HepG2 (cell line): Measurements from ENCODE around the gene EML2. TPM values are rescaled to one million over a fixed set of nuclear protein-coding genes. Genes with fewer than 3 reads are reported as not detected.
A peak's percentile ranks its signal among the peaks of the same experiment; 100 is the strongest.

Source experiments
- BCL6 ChIP-seq: IDR thresholded peaks from 2 replicates; pipeline ENCODE4 v1.6.1; 2016; ENCODE audit warnings: missing genetic modification reagents, missing compliant biosample characterization
- E2F2 ChIP-seq: sonication (generic); formaldehyde crosslinking; IDR thresholded peaks from 2 replicates; pipeline ENCODE4 v1.4.0; 2020; ENCODE audit warnings: missing genetic modification reagents, borderline replicate concordance
- FLYWCH1 ChIP-seq: sonication (generic); formaldehyde crosslinking; IDR thresholded peaks from 2 replicates; pipeline ENCODE4 v1.8.1; 2023; ENCODE audit warnings: mild to moderate bottlenecking, missing genetic modification reagents
- GATAD1 ChIP-seq: IDR thresholded peaks from 2 replicates; pipeline ENCODE4 v1.6.1; 2016; ENCODE audit warnings: missing genetic modification reagents, missing compliant biosample characterization
- HDAC2 ChIP-seq: sonication (generic); formaldehyde crosslinking; IDR thresholded peaks from 2 replicates; pipeline ENCODE4 v1.4.0; 2020; ENCODE audit warnings: missing genetic modification reagents
- HNRNPLL ChIP-seq: fragments of 200-400 bp; formaldehyde crosslinking; IDR thresholded peaks from 2 replicates; pipeline ENCODE4 v1.6.1; 2017; ENCODE audit warnings: mild to moderate bottlenecking, low read depth, low read length; ENCODE audit not compliant: poor library complexity, severe bottlenecking
- MYPOP ChIP-seq: sonication (generic); formaldehyde crosslinking; IDR thresholded peaks from 2 replicates; pipeline ENCODE4 v1.8.1; 2023; ENCODE audit warnings: mild to moderate bottlenecking, moderate library complexity, missing genetic modification reagents
- POLR2G ChIP-seq: fragments of 200-400 bp; formaldehyde crosslinking; IDR thresholded peaks from 2 replicates; pipeline ENCODE4 v1.6.1; 2018; ENCODE audit warnings: mild to moderate bottlenecking, low read depth, low read length, moderate library complexity
- THAP8 ChIP-seq: sonication (generic); formaldehyde crosslinking; IDR thresholded peaks from 2 replicates; pipeline ENCODE4 v1.5.1; 2020; ENCODE audit warnings: missing genetic modification reagents, mild to moderate bottlenecking, borderline replicate concordance
- USF2 ChIP-seq, 2 experiments: sonication (generic) in 1 of 2; formaldehyde crosslinking in 1 of 2; IDR thresholded peaks; 2 replicates each; pipeline versions ENCODE4 v1.5.1 to v1.6.1; 2011 to 2020; ENCODE audit warnings: borderline replicate concordance in 1 of 2, low read depth in 1 of 2, low read length in 1 of 2, mild to moderate bottlenecking in 1 of 2, missing genetic modification reagents in 1 of 2, moderate library complexity in 1 of 2
- ZBED4 ChIP-seq: sonication (generic); formaldehyde crosslinking; IDR thresholded peaks from 2 replicates; pipeline ENCODE4 v1.4.0; 2020; ENCODE audit warnings: missing genetic modification reagents, borderline replicate concordance
- ZFP1 ChIP-seq: IDR thresholded peaks from 2 replicates; pipeline ENCODE4 v1.6.1; 2016
- ZNF232 ChIP-seq: sonication (generic); formaldehyde crosslinking; IDR thresholded peaks from 2 replicates; pipeline ENCODE4 v1.4.0; 2020; ENCODE audit warnings: missing genetic modification reagents, borderline replicate concordance
- ZNF333 ChIP-seq: sonication (generic); formaldehyde crosslinking; IDR thresholded peaks from 2 replicates; pipeline ENCODE4 v1.4.0; 2020; ENCODE audit warnings: mild to moderate bottlenecking, missing genetic modification reagents, borderline replicate concordance
- ZNF510 ChIP-seq: sonication (generic); formaldehyde crosslinking; IDR thresholded peaks from 2 replicates; pipeline ENCODE4 v1.4.0; 2020; ENCODE audit warnings: low read depth, mild to moderate bottlenecking, missing genetic modification reagents
- ZNF605 ChIP-seq: sonication (generic); formaldehyde crosslinking; IDR thresholded peaks from 2 replicates; pipeline ENCODE4 v1.8.0; 2022; ENCODE audit warnings: mild to moderate bottlenecking, missing genetic modification reagents
- ZNF616 ChIP-seq: sonication (generic); formaldehyde crosslinking; IDR thresholded peaks from 2 replicates; pipeline ENCODE4 v1.5.0; 2020; ENCODE audit warnings: low read depth, mild to moderate bottlenecking, missing genetic modification reagents
- ZNF737 ChIP-seq: sonication (generic); formaldehyde crosslinking; IDR thresholded peaks from 2 replicates; pipeline ENCODE4 v1.5.0; 2020; ENCODE audit warnings: missing genetic modification reagents, mild to moderate bottlenecking, borderline replicate concordance
- polyA plus RNA-seq, 8 experiments: library from polyadenylated mRNA; depleted of rRNA in 3 of 8; stranded (reverse) in 7 of 8; unstranded in 1 of 8; fragments of >200 nt; fragmentation: Illumina TruSeq in 4 of 8; extraction: Trizol in 4 of 8; gene quantifications; 2 replicates each; pipeline versions ENCODE4 v1.2.1 to v1.2.3, GENCODE V29; 2011 to 2016; ENCODE audit warnings: low read depth in 4 of 8, missing spikeins in 1 of 8, mixed read lengths in 1 of 8; ENCODE audit not compliant: insufficient read depth in 1 of 8
- total RNA-seq, 5 experiments: library from RNA; depleted of rRNA; stranded (reverse); fragments of >200 nt; fragmentation: Illumina TruSeq; extraction: Trizol; gene quantifications; 2 replicates each; pipeline ENCODE4 v1.2.3, GENCODE V29; 2016; ENCODE audit warnings: low read depth in 1 of 5

EML2 gene
- total and polyA plus RNA-seq, 2 of the 13 experiments (the other 11 are each of a cell fraction or from before 2014, with no cell fraction given): 7.3 to 12.9 TPM

GRCh38 chr19:45584332-45585157 lies 54.7 kb downstream of the EML2 start, which contains the start of gene OPA3 (continued):
- TF ChIP-seq ZNF510: no peak
- TF ChIP-seq HDAC2: peak; percentile 71; the same call in 1 of the 2 replicates
- no peak for TF ChIP-seq ZNF737
- TF ChIP-seq ZNF333 (CRISPR knock-in tag): no peak
- TF ChIP-seq E2F2 (CRISPR knock-in tag): no peak
- peak; percentile 80 for TF ChIP-seq GATAD1
- 0 out of 2 replicates have a peak, but pooled peaks have one; percentile 58 for TF ChIP-seq MYPOP (CRISPR knock-in tag)
- TF ChIP-seq THAP8 (CRISPR knock-in tag): no peak
- TF ChIP-seq USF2 (IDR thresholded peaks at IDR 0.05; ENCODE audit: low read depth, low read length): peak; percentile 13
- TF ChIP-seq USF2 (CRISPR knock-in tag; IDR thresholded peaks at IDR 0.05; ENCODE audit: borderline replicate concordance): no peak; the same call in none of the 2 replicates
- TF ChIP-seq ZFP1: 0 out of 2 replicates have a peak, but pooled peaks have one; percentile 33
- no peak for TF ChIP-seq ZNF616 (CRISPR knock-in tag)
- TF ChIP-seq ZNF605 (CRISPR knock-in tag): peak; percentile 95
- peak; percentile 79 for TF ChIP-seq POLR2G
- TF ChIP-seq ZBED4 (CRISPR knock-in tag): no peak
- peak; percentile 62 for TF ChIP-seq BCL6 (CRISPR knock-in tag)
- peak; percentile 79 for TF ChIP-seq HNRNPLL
- TF ChIP-seq ZNF232 (CRISPR knock-in tag): peak; percentile 34; the same call in 1 of the 2 replicates
- no peak for TF ChIP-seq FLYWCH1
